Activated T-helper 9 cell treated with anti-CD3 and anti-CD28 coated beads, Interleukin-2, amount 50 U/mL, for 16 hours (primary cell): ENCODE results near the gene SPAG17.
A peak's percentile ranks its signal among the peaks of the same experiment; 100 is the strongest.
"Not testable (repeated sequence)": the region's sequence is repeated elsewhere in the genome, so short reads cannot be mapped to it uniquely, and the experiment has no call there.

Experiments
- DNase-seq: peaks from one replicate; pipeline ENCODE4 v3.0.0-alpha.2; 2020; ENCODE audit warnings: low read depth

Gene SPAG17

GRCh38 chr1:117976381-117976780 lies 208.6 kb downstream of the SPAG17 start:
- DNase-seq: no peak

GRCh38 chr1:117971777-117972176 lies 213.3 kb downstream of the SPAG17 start:
- DNase-seq: no peak

- no peak for DNase-seq
These were observed 214.8 kb downstream of the SPAG17 start for GRCh38 chr1:117970252-117970651.

- no peak for DNase-seq
These were observed 217.1 kb downstream of the SPAG17 start for GRCh38 chr1:117967881-117968280.

- DNase-seq: no peak
These were observed 217.6 kb downstream of the SPAG17 start for GRCh38 chr1:117967477-117967876.

GRCh38 chr1:117964290-117965038 lies 220.6 kb downstream of the SPAG17 start:
- DNase-seq: no peak

GRCh38 chr1:117959364-117959763 lies 225.7 kb downstream of the SPAG17 start:
- no peak for DNase-seq

- no peak for DNase-seq
These were observed 232.6 kb downstream of the SPAG17 start for GRCh38 chr1:117952386-117952785.

- no peak for DNase-seq
These were observed 242.7 kb downstream of the SPAG17 start for GRCh38 chr1:117942293-117942692.

- DNase-seq: no peak
These were observed 251.3 kb downstream of the SPAG17 start for GRCh38 chr1:117933769-117934168.

GRCh38 chr1:117932576-117932975 lies 252.5 kb downstream of the SPAG17 start:
- DNase-seq: no peak

GRCh38 chr1:117930484-117930883 lies 254.5 kb downstream of the SPAG17 start:
- DNase-seq: no peak

GRCh38 chr1:117930173-117930447 lies 254.9 kb downstream of the SPAG17 start:
- no peak for DNase-seq

GRCh38 chr1:117929343-117930172 lies 255.5 kb downstream of the SPAG17 start, which contains the start of the genes GDAP2 and WDR3:
TSS of gene GDAP2 (minus strand) at chr1:117929621. CDS start at chr1:117920357, 9,264 bp downstream.
TSS of gene WDR3 (plus strand) at chr1:117929739. CDS start at chr1:117933320, 3,581 bp downstream.
- peak; percentile 94 for DNase-seq

GRCh38 chr1:117928881-117929342 lies 256.1 kb downstream of the SPAG17 start:
- no peak for DNase-seq

- no peak for DNase-seq
These were observed 259.0 kb downstream of the SPAG17 start for GRCh38 chr1:117925981-117926380.

- DNase-seq: not testable (repeated sequence)
These were observed 262.3 kb downstream of the SPAG17 start for GRCh38 chr1:117922717-117923116.

GRCh38 chr1:117921991-117922390 lies 263.0 kb downstream of the SPAG17 start:
- DNase-seq: no peak

GRCh38 chr1:117919376-117919775 lies 265.7 kb downstream of the SPAG17 start:
- no peak for DNase-seq

- no peak for DNase-seq
These were observed 274.0 kb downstream of the SPAG17 start for GRCh38 chr1:117911051-117911450.

GRCh38 chr1:117905019-117905418 lies 280.0 kb downstream of the SPAG17 start:
- no peak for DNase-seq

- DNase-seq: no peak
These were observed 280.5 kb downstream of the SPAG17 start for GRCh38 chr1:117904485-117904884.
